Calu3 (cell line): ENCODE data around the gene RNF144A. TPM values are rescaled to one million over a fixed set of nuclear protein-coding genes. Genes with fewer than 3 reads are reported as not detected.

Experiments used
- BruUV-seq: library from RNA; stranded (reverse); fragments of 400-500 nt; replicated peaks from 2 replicates; lab custom pipeline; 2021; lab: Mats Ljungman, UMichigan
- CTCF ChIA-PET: fragments of 300-600 bp; sonication (Branson Sonifier 250); formaldehyde crosslinking; loops from one replicate; lab custom pipeline; 2022; ENCODE audit warnings: antibody characterized with exemption; lab: Charles Lee
- DNase-seq: peaks from one replicate; pipeline ENCODE4 v3.0.0; 2022
- H3K27ac Mint-ChIP-seq: one replicate; pipeline ENCODE4 v1.8.0; 2022; ENCODE audit warnings: mixed read lengths; ENCODE audit not compliant: unreplicated experiment
- H3K27me3 Mint-ChIP-seq: one replicate; pipeline ENCODE4 v1.8.0; 2022; ENCODE audit warnings: mixed read lengths; ENCODE audit not compliant: unreplicated experiment
- H3K36me3 Mint-ChIP-seq: one replicate; pipeline ENCODE4 v1.8.0; 2022; ENCODE audit warnings: mild to moderate bottlenecking, moderate library complexity, mixed read lengths; ENCODE audit not compliant: insufficient read depth, unreplicated experiment
- H3K4me1 Mint-ChIP-seq: one replicate; pipeline ENCODE4 v1.8.0; 2022; ENCODE audit warnings: mild to moderate bottlenecking, low read depth, mixed read lengths; ENCODE audit not compliant: unreplicated experiment
- H3K4me3 Mint-ChIP-seq: one replicate; pipeline ENCODE4 v1.8.0; 2022; ENCODE audit warnings: mild to moderate bottlenecking, low read depth, moderate library complexity, mixed read lengths; ENCODE audit not compliant: unreplicated experiment
- H3K9me3 Mint-ChIP-seq: one replicate; pipeline ENCODE4 v1.8.0; 2022; ENCODE audit warnings: low read depth, mixed read lengths; ENCODE audit not compliant: unreplicated experiment
- intact Hi-C: fragments of 100-400 bp; cut with micrococcal nuclease; formaldehyde crosslinking; loops from one replicate; pipeline ENCODE4 v1.10.0; 2022; ENCODE audit not compliant: unreplicated experiment
- total RNA-seq: library from RNA; stranded (reverse); gene quantifications from 2 replicates; pipeline ENCODE4 v1.2.3, GENCODE V29; 2022
- TF ChIP-seq, protein P1 (sequence below): fragments of 200-600 bp; IDR thresholded peaks from one replicate; pipeline ENCODE4 v1.8.0; 2022; ENCODE audit warnings: antibody characterized with exemption; ENCODE audit not compliant: unreplicated experiment

RNF144A gene
- total RNA-seq, 1 experiment from 2014 or later: 13.7 TPM

- no peaks in the 10 kb centered on the region for H3K4me1 Mint-ChIP-seq
- TF ChIP-seq, protein P1, sequence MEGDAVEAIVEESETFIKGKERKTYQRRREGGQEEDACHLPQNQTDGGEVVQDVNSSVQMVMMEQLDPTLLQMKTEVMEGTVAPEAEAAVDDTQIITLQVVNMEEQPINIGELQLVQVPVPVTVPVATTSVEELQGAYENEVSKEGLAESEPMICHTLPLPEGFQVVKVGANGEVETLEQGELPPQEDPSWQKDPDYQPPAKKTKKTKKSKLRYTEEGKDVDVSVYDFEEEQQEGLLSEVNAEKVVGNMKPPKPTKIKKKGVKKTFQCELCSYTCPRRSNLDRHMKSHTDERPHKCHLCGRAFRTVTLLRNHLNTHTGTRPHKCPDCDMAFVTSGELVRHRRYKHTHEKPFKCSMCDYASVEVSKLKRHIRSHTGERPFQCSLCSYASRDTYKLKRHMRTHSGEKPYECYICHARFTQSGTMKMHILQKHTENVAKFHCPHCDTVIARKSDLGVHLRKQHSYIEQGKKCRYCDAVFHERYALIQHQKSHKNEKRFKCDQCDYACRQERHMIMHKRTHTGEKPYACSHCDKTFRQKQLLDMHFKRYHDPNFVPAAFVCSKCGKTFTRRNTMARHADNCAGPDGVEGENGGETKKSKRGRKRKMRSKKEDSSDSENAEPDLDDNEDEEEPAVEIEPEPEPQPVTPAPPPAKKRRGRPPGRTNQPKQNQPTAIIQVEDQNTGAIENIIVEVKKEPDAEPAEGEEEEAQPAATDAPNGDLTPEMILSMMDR: no peak
- H3K4me3 Mint-ChIP-seq: no peak overlapping the region
- H3K36me3 Mint-ChIP-seq: no peaks in the 10 kb centered on the region
- intact Hi-C loops: no loop called here
- H3K27me3 Mint-ChIP-seq: no peaks in the 10 kb centered on the region
- peaks cover 4% of the 10 kb centered on the region for H3K9me3 Mint-ChIP-seq
- CTCF ChIA-PET: no interaction called here
- DNase-seq: no peak
- BruUV-seq: no TSS peak
- no peak overlapping the region for H3K27ac Mint-ChIP-seq
These were observed 76.0 kb downstream of the RNF144A start for GRCh38 chr2:6993229-6993640.

GRCh38 chr2:6993936-6994335, 76.7 kb downstream of the RNF144A start:
- no peaks in the 10 kb centered on the region for H3K27me3 Mint-ChIP-seq
- no peaks in the 10 kb centered on the region for H3K4me1 Mint-ChIP-seq
- BruUV-seq: no TSS peak
- peaks cover 4% of the 10 kb centered on the region for H3K9me3 Mint-ChIP-seq
- TF ChIP-seq, protein P1: no peak
- intact Hi-C loops: no loop called here
- H3K36me3 Mint-ChIP-seq: no peaks in the 10 kb centered on the region
- DNase-seq: no peak
- H3K27ac Mint-ChIP-seq: no peak overlapping the region
- no peak overlapping the region for H3K4me3 Mint-ChIP-seq
- CTCF ChIA-PET: no interaction called here

DNA sequence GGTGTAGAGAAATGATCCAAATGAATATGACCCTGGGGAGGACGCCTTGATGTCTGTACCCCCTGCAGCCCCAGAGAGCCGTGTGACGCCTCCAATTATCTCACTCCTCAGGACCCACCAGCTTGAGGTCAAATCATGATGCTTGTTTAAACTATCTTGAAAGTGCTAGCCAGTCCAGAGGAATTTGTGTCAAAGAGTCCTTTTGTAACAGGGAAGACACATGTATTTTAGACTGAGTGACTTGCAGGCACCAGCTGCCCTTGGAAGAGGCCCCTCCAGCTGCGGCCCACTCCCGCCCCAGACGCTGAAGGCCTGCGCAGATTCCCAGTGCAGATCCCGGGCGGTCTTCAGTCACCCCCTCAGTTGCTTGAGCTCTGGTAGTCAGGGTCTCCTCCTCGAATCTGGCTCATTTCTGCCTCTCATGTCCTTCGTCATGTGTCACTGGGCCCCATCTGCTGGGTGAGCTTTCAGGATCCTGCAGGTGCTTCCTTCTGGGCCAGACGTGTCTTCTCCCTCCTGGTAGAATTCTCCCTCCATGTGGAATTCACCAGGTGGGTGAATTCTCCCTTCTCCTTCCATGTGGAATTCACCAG, 77.4 kb downstream of the RNF144A start:
- CTCF ChIA-PET: no interaction called here
- intact Hi-C loops: no loop called here
- H3K36me3 Mint-ChIP-seq: no peaks in the 10 kb centered on the region
- H3K27me3 Mint-ChIP-seq: no peaks in the 10 kb centered on the region
- peaks cover 4% of the 10 kb centered on the region for H3K9me3 Mint-ChIP-seq
- no peak overlapping the region for H3K27ac Mint-ChIP-seq
- TF ChIP-seq, protein P1: no peak
- no peaks in the 10 kb centered on the region for H3K4me1 Mint-ChIP-seq
- no peak overlapping the region for H3K4me3 Mint-ChIP-seq
- BruUV-seq: no TSS peak
- DNase-seq: no peak

- BruUV-seq: no TSS peak
- Mint-ChIP-seq H3K4me1 (no peaks in the 10 kb centered on the region), H3K27ac (no peak overlapping the region), H3K9me3 (peaks cover 4% of the 10 kb centered on the region), H3K27me3 (no peaks in the 10 kb centered on the region), H3K4me3 (no peak overlapping the region), H3K36me3 (no peaks in the 10 kb centered on the region)
- intact Hi-C loops: no loop called here
- CTCF ChIA-PET: no interaction called here
- DNase-seq: no peak
- TF ChIP-seq, protein P1: no peak
These were observed 78.3 kb downstream of the RNF144A start for GRCh38 chr2:6995391-6996097.
